Epithelial cell of esophagus (primary cell): ENCODE measurements around the gene PGLYRP4.

ENCODE experiments used
- DNase-seq: peaks from one replicate; pipeline ENCODE4 v3.0.0; 2010; ENCODE audit warnings: low read depth
- H3K4me3 ChIP-seq: 2 replicates; pipeline ENCODE4 v1.5.1; 2011; ENCODE audit warnings: mild to moderate bottlenecking, low read length, control low read depth
- CTCF ChIP-seq: IDR thresholded peaks from 2 replicates; pipeline ENCODE4 v1.5.1; 2011; ENCODE audit warnings: low read depth, mild to moderate bottlenecking, low read length, control low read depth, inconsistent platforms; ENCODE audit not compliant: insufficient read depth; ENCODE audit errors: missing control alignments

The PGLYRP4 gene

GRCh38 chr1:153344718-153345025 is 4.0 kb downstream of the PGLYRP4 start:
- no peak for TF ChIP-seq CTCF
- no peak overlapping the region for H3K4me3 ChIP-seq

GRCh38 chr1:153343811-153344717 is 4.6 kb downstream of the PGLYRP4 start:
- no peak overlapping the region for H3K4me3 ChIP-seq
- DNase-seq, result no peak
- no peak for TF ChIP-seq CTCF

More at GRCh38 chr1:153344718-153345025, 4.0 kb downstream of the PGLYRP4 start:
- DNase-seq, result peak; percentile 40

GRCh38 chr1:153343040-153343681 is 5.5 kb downstream of the PGLYRP4 start:
- TF ChIP-seq CTCF, result no peak
- peak; percentile 84 for DNase-seq
- H3K4me3 ChIP-seq, result no peak overlapping the region

GRCh38 chr1:153342178-153342577 is 6.5 kb downstream of the PGLYRP4 start:
- H3K4me3 ChIP-seq, result no peak overlapping the region
- TF ChIP-seq CTCF, result no peak
- no peak for DNase-seq

GRCh38 chr1:153341431-153341934 is 7.2 kb downstream of the PGLYRP4 start:
- DNase-seq, result no peak
- no peak for TF ChIP-seq CTCF
- H3K4me3 ChIP-seq, result no peak overlapping the region

- no peak overlapping the region for H3K4me3 ChIP-seq
- DNase-seq, result no peak
- TF ChIP-seq CTCF, result no peak
These were observed 8.3 kb downstream of the PGLYRP4 start for GRCh38 chr1:153340356-153340755.
